ENCODE measurements around the gene JPT2. TPM values are rescaled to one million over a fixed set of nuclear protein-coding genes. Genes with fewer than 3 reads are reported as not detected.

JPT2 gene
- total RNA-seq, 1 experiment from 2014 or later: 113 TPM

DNA sequence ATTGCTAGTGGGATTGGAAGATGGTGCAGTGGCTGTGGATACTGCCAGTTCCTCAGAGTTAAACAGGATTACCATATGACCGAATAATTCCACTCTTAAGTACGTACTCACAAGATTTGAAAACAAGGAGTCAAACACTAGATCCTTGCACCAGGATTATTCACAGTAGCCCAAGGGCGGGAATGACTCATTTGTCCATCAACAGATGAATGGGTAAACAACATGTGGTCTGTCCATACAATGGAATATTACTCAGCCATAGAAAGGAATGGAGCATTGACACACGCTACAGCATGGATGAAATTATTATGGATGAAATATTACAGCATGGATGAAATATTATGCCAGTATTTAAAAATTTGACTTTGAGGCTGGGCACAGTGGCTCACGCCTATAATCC lies 18.8 kb downstream of the JPT2 start:
- Histone ChIP-seq H3K9me3 (ENCODE audit: control insufficient read depth in 1 of 2, insufficient read depth in 1 of 2, low read depth in 1 of 2, low read length in 2 of 2) (no peaks in the 10 kb centered on the region), H3K27me3 (ENCODE audit: insufficient read depth, low read length) (no peaks in the 10 kb centered on the region), H3K4me3 (replicated peaks in 1 of 2; ENCODE audit: low read depth in 1 of 2, low read length in 2 of 2) (no peak overlapping the region), H3K9ac (ENCODE audit: low read length) (no peak overlapping the region), H3K36me3 (ENCODE audit: control insufficient read depth in 1 of 2, insufficient read depth in 2 of 2, low read length in 2 of 2) (peaks cover 56 to 76% of the 10 kb centered on the region in 2 experiments), H3K79me2 (ENCODE audit: insufficient read depth, low read length) (peaks cover 54% of the 10 kb centered on the region), H4K20me1 (ENCODE audit: insufficient read depth) (peaks cover 8% of the 10 kb centered on the region; the same call in 1 of the 2 replicates), H3K4me2 (ENCODE audit: low read length) (no peak overlapping the region), H3K9me2 (ENCODE audit: insufficient read depth) (no peaks in the 10 kb centered on the region), H3K27ac (ENCODE audit: low read depth, low read length) (no peak overlapping the region), H3K4me1 (ENCODE audit: control insufficient read depth in 1 of 2, insufficient read depth in 2 of 2, low read length in 2 of 2) (peaks cover under 1 to 11% of the 10 kb centered on the region in 2 experiments; a peak in 3 of 4 replicates), H2AFZ (ENCODE audit: low read depth, low read length, poor library complexity, severe bottlenecking) (no peak overlapping the region)
- no peak for ATAC-seq
- ChIA-PET POLR2A (no interaction called here), CTCF (interaction anchor here (1.8 kb wide), 1 partner anchor 9 kb away, joined by 11 read pairs; the partner anchor contains the start of gene MAPK8IP3), RAD21 (ENCODE audit: low non-redundant PET in 1 of 2, low total read pairs in 2 of 2, uncharacterized antibody in 2 of 2, unreplicated experiment in 2 of 2) (no interaction called here)
- TF ChIP-seq EZH2phosphoT487 (IDR thresholded peaks at IDR 0.05; ENCODE audit: borderline replicate concordance) (no peak), ZNF274 (IDR thresholded peaks at IDR 0.05; ENCODE audit: low read depth, low read length) (no peak), EZH2 (IDR thresholded peaks at IDR 0.05) (no peak), JUND (IDR thresholded peaks at IDR 0.05) (peak; percentile 29; the same call in 1 of the 2 replicates), YY1 (IDR thresholded peaks at IDR 0.05; ENCODE audit: extremely low read depth, insufficient replicate concordance, low read depth, low read length) (no peak), FOSL1 (IDR thresholded peaks at IDR 0.05; ENCODE audit: low read depth) (peak; percentile 19; the same call in 1 of the 2 replicates), CBX3 (IDR thresholded peaks at IDR 0.05; ENCODE audit: low read depth) (no peak), CEBPB (IDR thresholded peaks at IDR 0.05; ENCODE audit: low read depth) (no peak), RAD21 (IDR thresholded peaks at IDR 0.05; ENCODE audit: low read depth) (no peak)
- DNase-seq (ENCODE audit: low read depth, low spot score): no peak
- BruUV-seq (replicated peaks): no TSS peak
- intact Hi-C loops (cut with micrococcal nuclease): no loop called here

DNA sequence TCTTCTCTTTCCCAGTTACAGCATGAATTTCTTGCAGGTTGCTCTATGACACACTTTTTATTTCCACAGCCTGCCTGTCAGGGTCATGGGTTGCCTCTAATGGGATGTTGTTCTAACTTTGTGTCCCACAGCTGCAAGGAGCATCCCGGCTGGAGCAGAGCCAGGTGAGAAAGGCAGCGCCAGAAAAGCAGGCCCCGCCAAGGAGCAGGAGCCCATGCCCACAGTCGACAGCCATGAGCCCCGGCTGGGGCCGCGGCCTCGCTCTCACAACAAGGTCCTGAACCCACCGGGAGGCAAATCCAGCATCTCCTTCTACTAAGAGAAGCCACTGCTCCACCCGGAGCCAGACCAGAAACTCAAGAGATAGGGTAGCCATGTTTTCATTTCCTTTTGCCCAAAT lies 20.6 kb downstream of the JPT2 start:
- H3K9me3 ChIP-seq (ENCODE audit: control insufficient read depth in 1 of 2, insufficient read depth in 1 of 2, low read depth in 1 of 2, low read length in 2 of 2): no peaks in the 10 kb centered on the region
- H3K9me2 ChIP-seq (ENCODE audit: insufficient read depth): no peaks in the 10 kb centered on the region
- ChIA-PET POLR2A (no interaction called here), RAD21 (ENCODE audit: low non-redundant PET in 1 of 2, low total read pairs in 2 of 2, uncharacterized antibody in 2 of 2, unreplicated experiment in 2 of 2) (no interaction called here), CTCF (no interaction called here)
- peaks cover 54 to 65% of the 10 kb centered on the region in 2 experiments for H3K36me3 ChIP-seq (ENCODE audit: control insufficient read depth in 1 of 2, insufficient read depth in 2 of 2, low read length in 2 of 2)
- no peaks in the 10 kb centered on the region for H3K27me3 ChIP-seq (ENCODE audit: insufficient read depth, low read length)
- H3K27ac ChIP-seq (ENCODE audit: low read depth, low read length): no peak overlapping the region
- DNase-seq (ENCODE audit: low read depth, low spot score) (no peak), ATAC-seq (no peak)
- 0 out of 2 replicates have a peak, but pooled peaks cover 4% of the 10 kb centered on the region for H4K20me1 ChIP-seq (ENCODE audit: insufficient read depth)
- H3K9ac ChIP-seq (ENCODE audit: low read length): no peak overlapping the region
- peaks cover 0 to 4% of the 10 kb centered on the region in 2 experiments; a peak in 2 of 4 replicates for H3K4me1 ChIP-seq (ENCODE audit: control insufficient read depth in 1 of 2, insufficient read depth in 2 of 2, low read length in 2 of 2)
- TF ChIP-seq POLR2AphosphoS5 (IDR thresholded peaks at IDR 0.05; ENCODE audit: low read depth, low read length) (no peak), SP1 (IDR thresholded peaks at IDR 0.05; ENCODE audit: low read depth) (no peak), EGR1 (IDR thresholded peaks at IDR 0.05; ENCODE audit: low read depth) (no peak), POLR2A (IDR thresholded peaks at IDR 0.05; ENCODE audit: borderline replicate concordance, extremely low read depth, insufficient read depth, insufficient read length) (no peak), ZNF274 (IDR thresholded peaks at IDR 0.05; ENCODE audit: low read depth, low read length) (no peak), RAD21 (IDR thresholded peaks at IDR 0.05; ENCODE audit: low read depth) (no peak), CEBPB (IDR thresholded peaks at IDR 0.05; ENCODE audit: low read depth) (no peak), EZH2phosphoT487 (IDR thresholded peaks at IDR 0.05; ENCODE audit: borderline replicate concordance) (no peak), YY1 (IDR thresholded peaks at IDR 0.05; ENCODE audit: extremely low read depth, insufficient replicate concordance, low read depth, low read length) (no peak), CBX3 (IDR thresholded peaks at IDR 0.05; ENCODE audit: low read depth) (no peak), EZH2 (IDR thresholded peaks at IDR 0.05) (no peak)
- TF ChIP-seq, protein P1, sequence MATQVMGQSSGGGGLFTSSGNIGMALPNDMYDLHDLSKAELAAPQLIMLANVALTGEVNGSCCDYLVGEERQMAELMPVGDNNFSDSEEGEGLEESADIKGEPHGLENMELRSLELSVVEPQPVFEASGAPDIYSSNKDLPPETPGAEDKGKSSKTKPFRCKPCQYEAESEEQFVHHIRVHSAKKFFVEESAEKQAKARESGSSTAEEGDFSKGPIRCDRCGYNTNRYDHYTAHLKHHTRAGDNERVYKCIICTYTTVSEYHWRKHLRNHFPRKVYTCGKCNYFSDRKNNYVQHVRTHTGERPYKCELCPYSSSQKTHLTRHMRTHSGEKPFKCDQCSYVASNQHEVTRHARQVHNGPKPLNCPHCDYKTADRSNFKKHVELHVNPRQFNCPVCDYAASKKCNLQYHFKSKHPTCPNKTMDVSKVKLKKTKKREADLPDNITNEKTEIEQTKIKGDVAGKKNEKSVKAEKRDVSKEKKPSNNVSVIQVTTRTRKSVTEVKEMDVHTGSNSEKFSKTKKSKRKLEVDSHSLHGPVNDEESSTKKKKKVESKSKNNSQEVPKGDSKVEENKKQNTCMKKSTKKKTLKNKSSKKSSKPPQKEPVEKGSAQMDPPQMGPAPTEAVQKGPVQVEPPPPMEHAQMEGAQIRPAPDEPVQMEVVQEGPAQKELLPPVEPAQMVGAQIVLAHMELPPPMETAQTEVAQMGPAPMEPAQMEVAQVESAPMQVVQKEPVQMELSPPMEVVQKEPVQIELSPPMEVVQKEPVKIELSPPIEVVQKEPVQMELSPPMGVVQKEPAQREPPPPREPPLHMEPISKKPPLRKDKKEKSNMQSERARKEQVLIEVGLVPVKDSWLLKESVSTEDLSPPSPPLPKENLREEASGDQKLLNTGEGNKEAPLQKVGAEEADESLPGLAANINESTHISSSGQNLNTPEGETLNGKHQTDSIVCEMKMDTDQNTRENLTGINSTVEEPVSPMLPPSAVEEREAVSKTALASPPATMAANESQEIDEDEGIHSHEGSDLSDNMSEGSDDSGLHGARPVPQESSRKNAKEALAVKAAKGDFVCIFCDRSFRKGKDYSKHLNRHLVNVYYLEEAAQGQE (IDR thresholded peaks at IDR 0.05; ENCODE audit: low read depth): no peak
- TF ChIP-seq, protein P2, sequence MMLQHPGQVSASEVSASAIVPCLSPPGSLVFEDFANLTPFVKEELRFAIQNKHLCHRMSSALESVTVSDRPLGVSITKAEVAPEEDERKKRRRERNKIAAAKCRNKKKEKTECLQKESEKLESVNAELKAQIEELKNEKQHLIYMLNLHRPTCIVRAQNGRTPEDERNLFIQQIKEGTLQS (IDR thresholded peaks at IDR 0.05): no peak
- intact Hi-C loops (cut with micrococcal nuclease): no loop called here
- no TSS peak for BruUV-seq (replicated peaks)
- no peak overlapping the region for H3K4me2 ChIP-seq (ENCODE audit: low read length)
- no peak overlapping the region for H3K4me3 ChIP-seq (replicated peaks in 1 of 2; ENCODE audit: low read depth in 1 of 2, low read length in 2 of 2)
- no peak overlapping the region for H2AFZ ChIP-seq (ENCODE audit: low read depth, low read length, poor library complexity, severe bottlenecking)
- peaks cover 35% of the 10 kb centered on the region for H3K79me2 ChIP-seq (ENCODE audit: insufficient read depth, low read length)

Data from HCT116 (cell line).